Measurements from ENCODE around the gene COL18A1.
"Not testable (repeated sequence)": the region's sequence is repeated elsewhere in the genome, so short reads cannot be mapped to it uniquely, and the experiment has no call there.

Gene COL18A1

DNA sequence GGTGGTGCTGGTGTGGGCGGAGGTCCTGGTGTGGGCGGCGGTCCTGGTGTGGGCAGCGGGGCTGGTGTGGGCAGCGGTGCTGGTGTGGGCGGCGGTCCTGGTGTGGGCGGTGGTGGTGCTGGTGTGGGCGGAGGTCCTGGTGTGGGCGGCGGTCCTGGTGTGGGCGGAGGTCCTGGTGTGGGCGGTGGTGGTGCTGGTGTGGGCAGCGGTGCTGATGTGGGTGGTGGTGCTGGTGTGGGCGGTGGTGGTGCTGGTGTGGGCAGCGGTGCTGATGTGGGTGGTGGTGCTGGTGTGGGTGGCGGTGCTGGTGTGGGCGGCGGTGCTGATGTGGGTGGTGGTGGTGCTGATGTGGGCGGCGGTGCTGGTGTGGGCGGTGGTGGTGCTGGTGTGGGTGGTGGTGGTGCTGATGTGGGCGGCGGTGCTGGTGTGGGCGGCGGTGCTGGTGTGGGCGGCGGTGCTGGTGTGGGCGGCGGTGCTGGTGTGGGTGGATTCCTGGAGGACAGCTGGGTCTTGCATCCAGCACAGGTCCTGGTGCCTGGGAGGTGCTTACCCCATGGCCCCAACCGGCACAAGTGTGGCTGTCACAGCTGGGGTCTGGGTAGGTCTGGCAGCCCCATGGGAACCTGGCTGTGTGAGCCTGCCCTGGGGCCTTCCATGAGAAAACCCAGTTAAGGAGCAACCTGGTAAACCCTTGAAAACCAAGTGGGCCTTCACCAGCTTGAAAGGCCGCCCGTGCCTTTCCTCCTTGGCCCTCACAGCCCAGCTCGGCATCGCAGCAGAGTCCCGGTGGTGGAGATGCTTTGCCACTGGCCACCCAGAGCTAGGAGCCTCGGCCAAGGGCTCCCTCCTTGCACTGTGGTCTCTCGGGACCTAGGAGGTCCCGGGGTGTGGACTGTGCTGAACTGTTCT is 38.0 kb downstream of the COL18A1 start:
- DNase-seq = not testable (repeated sequence)

DNA sequence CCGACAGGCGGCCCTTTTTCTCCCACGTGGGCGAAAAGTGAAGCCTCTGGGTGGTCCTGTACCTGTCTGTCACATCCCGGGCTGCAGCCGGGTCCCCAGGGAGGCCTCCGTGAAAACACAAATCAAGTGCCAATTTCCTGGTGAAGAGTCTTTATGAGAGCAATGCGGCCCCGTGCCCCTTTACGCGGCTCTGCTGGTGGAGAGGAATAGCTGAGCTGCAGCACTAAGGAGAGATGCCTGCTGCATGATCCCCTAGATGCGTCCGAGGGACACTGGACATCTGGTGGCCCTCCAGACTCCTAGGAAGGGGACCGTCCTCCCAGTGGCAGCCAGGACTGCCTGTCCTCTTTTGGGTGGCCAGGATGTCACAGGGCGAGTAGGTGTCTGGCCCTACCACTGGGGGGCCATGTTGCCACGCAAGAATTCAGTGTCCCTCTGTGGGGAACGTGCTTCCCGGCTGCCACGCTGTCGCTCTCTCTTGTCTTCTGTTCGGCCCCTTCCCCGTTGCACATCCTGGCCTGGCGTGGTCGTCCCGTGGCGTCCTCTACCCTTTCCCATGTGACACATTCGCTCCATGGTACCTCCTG is 38.7 kb downstream of the COL18A1 start:
- peak; percentile 22 for DNase-seq

DNA sequence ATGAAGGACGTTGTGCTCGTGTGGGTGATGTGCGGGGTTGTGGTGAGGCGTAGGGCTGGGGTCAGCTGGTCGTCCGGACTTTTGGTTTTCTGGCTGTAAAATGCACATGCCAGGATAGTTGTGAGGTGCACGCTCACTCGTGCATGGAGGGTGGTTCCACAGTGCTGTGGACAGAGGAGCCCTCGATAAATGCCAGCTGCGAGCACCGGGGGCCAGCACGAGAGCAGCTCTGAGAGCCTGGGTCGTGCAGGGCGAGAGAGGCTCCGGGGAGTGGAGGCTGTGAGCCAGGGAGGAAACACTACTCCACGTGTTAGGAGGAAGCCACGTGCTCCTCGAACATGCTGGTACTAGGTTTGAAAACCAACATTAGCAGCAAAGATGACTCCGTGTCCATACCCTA is 39.4 kb downstream of the COL18A1 start:
- DNase-seq = no peak

DNA sequence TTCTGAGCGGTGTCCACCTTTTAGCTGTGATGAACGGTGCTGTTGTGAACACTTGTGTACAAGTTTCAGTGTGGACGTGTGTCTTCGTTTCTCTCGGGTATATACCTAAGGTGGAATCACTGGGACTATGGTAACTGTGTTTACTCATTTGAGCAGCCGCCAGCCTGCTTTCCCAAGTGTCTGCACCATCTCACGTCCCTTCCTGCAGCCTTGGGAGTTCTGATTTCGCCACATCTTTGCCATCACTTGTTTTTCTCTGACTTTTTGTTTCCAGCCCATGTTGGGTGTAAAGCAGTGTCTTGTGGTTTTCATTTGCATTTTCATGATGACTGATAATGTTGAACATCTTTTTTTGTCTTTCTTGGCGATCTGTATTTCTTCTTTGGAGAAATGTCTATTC is 40.4 kb downstream of the COL18A1 start:
- DNase-seq = no peak

DNA sequence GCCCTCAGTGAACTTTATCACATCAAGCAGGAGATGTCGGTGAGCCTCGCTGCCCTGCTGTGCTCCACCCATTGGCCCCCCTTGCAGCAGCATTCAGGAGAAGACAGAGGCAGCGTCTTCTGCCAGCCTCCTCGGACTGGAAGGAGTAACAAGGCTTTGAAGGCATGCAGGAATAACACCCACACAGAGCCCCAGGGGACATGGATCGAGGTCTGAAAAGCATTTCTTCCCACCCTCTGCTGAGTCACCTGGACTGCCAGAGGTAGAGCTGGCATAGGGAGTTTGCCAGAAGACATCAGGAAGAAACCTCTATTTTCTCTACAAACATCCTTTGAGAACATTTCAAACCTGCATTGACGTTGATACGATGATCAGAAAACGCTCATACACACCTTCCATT is 42.9 kb downstream of the COL18A1 start:
- DNase-seq = no peak

DNA sequence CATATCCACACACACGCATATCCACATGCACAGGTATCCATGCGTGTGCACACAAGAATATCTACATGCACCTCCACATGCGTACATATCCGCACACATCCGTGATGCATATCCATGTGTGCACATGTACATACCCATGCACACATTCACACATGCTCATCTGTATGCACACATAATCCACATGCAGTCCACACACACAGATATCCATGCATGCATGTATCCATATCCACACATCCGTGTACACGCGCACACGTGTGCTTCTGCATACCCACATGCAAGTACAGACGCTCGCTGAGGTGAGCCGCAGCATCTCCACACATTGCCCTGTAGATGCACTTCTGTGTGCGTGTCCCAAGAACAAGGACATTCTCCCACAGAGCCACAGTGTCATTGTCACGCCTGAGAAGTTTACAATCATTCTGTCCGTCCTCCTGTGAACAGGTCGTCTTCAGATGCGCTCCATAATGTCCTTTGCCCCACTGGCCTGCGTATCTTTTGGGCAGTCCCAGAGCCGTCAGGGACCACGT is 43.4 kb downstream of the COL18A1 start:
- DNase-seq = no peak

DNA sequence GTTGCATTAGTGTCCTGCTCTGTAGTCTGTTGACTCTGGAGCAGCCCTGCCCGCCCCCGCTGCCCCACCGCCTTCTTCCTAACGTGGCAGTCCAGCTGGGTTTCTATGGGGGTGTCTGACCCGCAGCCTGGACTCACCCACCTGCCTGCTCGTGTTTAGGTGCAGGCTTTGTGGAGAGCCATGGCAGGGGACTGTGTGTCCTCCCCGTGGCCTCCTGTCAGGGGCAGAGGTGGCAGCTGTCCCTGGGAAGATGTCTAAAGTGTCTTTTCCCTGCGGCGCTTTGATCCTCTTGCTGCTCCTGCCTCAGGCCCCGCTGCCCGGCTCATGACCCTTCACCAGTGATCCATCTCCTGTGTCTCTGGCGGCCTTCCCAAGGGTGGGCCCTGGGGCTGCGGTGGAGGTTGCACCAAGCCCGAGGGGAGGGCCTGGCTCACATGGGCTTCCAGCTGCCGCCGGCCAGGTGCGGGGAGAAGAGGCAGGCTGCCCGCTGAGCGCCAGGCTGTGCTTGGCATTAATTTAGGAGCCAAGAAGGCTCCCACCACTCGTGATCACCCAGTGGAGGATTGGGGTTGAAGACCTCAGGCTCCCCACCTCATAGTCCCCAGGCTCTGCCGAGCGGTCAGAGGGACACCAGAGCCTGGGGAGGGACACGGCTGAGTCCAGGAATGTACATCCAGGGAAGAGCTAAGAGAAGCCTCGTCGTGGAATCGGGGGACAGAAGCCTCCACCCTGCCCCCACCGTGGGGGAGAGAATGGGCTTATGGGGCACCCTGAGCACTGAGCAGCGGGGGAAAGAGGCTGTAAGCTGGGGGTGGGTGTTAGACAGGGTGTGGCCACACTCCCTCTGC is 44.1 kb downstream of the COL18A1 start:
- no peak for DNase-seq

DNA sequence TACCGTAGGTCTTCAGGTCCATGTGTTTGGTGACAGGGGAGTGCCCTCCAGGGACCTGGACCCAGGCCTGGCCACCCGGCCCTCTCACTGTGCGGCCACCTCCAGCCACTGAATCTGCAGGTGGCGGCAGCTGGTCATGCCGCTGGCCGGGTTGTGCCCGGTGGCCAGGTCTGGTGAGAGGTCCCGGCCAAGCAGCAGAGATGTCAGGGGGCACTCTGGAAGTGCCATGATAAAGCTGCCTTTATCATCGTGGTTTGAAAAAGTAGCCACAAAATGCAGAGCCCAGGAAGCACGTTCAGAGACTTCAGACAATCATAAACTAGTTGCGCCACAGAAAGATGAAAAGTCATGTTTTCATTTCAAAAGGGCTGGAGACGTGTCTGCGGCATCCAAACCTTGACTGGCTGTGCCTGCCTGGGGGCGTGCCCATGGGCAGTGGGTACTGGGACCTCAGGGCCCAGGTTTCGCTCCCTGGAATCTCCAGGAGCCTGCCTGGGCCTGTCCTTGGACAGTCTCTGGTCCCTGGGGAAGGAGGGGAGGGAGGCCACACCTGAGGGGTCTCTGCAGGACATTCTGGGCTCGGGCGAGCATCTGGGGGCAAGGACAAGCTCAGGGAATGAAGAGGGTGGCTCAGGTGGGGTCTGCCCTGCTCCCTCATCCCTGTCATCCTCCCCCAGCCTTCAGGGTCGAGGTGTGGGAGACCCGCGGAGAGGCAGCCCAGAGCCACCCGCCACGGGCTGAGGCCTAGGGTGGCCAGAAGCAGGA is 44.9 kb downstream of the COL18A1 start:
- DNase-seq = no peak

DNA sequence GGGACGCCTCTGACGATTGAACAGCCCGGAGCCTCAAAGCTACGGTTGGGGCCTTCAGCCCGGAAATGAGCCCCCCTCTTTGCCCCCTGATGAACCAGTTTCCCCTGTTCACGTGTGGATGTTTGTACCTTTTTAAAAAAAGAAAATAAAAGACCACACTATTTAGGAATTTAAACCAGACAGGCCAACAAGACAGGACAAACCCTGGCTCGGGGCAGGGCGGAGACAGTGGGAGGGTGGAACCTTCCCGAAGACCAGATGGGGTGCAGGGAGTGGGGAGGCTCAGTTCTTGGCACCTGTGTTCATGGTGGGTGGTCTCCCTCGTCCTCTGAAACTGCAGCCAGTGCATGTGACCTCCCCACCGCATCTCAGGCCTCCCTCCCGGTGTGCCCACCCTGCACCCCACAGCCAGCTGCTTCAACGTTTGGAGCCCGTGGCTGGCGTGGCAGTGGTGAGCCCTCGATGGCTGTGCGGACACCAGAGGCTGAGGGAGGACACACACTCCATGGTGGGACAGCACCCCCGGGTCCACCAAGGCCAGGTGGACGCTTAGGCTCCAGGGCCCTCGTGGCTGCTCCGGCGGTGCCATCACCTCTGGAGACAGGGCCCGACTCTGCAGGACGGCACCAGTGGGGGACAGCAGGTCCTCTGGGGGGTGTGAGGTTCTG is 45.6 kb downstream of the COL18A1 start:
- DNase-seq = no peak

DNA sequence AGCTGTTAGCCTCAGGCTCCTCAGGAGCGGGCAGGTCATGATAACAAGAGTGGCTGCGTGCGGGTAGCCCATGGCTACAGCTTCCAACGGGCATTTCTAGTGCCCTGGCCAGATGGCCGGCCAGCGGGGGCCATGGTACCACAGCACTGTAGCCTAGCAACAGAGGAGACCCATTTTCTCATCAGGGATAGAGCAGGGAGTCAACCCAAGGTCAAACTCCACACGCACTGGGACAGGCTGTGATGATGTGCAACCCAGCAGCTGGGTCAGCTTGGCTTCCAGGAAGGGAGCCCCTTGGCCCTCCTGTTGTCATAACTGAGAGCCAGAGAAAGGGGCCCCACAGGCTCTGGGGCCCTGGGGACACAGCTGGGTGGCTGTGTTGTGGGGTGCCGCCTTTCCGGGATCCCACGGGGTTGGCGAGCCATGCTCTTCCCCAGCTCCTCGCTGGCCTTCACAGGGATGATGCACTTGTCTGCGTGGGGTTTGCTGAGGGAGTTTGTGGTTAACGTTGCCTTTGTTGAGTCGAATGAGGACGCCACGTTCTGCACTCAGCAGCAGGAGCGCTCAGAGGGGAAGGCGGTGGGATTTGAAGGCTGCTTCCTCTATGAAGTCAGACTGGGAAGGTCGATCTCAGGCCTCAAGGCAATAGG is 46.3 kb downstream of the COL18A1 start:
- no peak for DNase-seq

DNA sequence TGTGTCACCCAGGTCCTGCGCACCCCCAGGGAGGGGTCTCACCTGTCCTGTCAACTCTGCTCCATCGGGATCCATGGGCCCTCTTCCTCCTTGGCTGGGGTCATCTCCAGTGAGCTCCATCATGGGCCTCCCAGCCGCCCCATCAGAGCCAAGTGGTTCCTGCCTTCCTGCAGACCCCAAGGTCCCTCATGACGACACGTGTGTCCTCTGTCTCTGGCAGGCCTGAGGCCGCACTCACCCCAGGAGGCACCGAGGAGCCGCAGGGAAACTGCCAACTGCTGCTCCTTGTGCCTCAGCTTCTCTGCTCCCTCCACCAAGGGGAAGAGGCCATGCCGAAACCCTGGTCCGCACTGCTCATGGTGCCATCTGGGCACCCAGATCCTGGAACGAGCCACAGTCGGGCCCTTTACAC is 46.8 kb downstream of the COL18A1 start:
- DNase-seq = no peak

DNA sequence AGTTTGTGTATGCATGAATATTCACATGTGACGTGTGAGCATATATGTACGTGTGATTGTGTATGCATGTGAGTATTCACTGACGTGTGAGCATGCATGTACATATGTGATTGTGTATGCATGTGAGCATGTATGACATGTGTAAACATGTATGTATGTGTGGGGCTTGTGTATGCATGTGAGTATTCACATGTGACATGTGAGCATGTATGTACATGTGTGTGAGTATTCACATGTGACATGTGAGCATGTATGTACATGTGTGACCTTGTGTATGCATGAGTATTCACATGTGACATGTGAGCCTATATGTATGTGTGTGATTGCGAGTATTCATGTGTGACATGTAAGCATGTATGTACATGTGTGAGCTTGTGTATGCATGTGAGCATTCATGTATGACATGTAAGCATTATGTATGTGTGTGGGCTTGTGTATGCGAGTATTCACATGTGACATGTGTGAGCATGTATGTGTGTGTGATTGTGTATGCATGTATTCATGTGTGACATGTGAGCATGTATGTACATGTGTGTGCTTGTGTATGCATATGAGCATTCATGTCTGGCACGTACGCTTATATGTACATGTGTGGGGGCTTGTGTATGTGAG is 47.8 kb downstream of the COL18A1 start:
- no peak for DNase-seq

DNA sequence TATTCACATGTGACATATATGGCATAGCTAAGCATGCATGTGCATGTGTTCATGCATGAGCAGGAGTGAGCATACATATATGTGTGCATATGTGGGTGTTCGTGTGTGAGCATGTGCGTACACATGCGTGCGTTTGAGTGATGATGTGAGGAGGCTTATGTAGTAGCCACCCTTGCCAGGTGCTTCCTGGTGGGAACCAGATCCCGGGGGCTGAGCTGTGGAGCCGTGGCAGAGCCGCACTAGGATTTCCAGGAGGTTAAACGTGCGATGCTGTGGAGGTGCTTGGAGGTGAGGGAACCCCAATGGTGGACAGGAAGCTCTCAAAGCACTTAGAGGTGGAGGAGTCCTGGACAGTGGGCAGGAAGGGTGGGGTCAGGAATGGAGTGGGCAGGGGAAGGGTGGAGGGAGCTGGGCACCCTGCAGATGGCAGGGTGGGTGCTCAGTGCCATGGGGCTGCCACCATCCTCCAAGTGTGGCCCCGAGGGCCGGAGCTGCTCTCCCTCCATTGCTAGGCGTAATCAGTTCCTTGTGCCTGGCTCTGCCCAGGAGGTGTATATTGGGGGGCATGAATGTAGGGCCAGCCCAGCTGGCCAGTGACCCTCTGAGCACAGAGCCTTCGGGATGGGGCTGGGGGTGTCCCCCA is 48.5 kb downstream of the COL18A1 start:
- no peak for DNase-seq

DNA sequence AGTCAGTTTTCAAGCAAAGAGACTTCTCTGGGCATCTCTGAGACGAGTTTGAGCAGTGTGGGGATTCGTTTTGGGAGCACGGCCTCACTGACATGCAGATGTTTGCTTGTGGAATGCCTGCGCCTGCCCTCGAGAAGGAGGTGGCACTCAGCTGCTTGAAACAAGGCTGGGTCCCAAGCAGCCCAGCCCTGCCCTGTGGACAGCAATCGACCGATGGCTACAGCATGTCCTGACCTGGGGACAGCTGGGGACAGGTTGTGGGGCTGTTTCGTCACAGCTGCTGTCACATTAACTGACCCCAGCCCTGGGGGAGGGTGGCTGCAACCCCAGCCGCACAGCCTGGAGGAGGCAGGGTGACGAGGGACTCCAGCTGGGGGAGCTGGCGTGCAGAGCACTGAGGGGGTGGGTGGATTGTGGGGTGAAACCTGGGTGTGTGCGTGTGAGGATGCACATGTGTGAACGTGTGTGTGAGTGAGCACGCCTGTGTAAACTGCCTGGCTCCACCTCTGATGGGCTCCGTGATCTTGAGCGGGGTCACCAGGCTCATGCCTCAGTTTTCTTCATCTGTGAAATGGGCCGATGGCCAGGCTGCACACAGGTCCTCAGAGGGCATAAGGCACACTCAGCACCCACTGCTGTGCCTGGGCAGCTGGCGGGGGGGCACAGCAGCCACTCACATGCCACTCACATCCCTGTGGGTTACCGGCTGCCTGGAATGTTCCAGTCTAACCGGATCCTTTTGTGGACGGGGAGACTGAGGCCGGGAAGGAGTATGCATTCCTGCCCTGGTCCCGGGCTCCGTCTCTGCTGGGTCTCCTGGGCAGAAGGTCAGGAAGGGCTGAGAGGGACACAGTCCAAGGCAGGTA is 49.3 kb downstream of the COL18A1 start:
- DNase-seq = no peak

DNA sequence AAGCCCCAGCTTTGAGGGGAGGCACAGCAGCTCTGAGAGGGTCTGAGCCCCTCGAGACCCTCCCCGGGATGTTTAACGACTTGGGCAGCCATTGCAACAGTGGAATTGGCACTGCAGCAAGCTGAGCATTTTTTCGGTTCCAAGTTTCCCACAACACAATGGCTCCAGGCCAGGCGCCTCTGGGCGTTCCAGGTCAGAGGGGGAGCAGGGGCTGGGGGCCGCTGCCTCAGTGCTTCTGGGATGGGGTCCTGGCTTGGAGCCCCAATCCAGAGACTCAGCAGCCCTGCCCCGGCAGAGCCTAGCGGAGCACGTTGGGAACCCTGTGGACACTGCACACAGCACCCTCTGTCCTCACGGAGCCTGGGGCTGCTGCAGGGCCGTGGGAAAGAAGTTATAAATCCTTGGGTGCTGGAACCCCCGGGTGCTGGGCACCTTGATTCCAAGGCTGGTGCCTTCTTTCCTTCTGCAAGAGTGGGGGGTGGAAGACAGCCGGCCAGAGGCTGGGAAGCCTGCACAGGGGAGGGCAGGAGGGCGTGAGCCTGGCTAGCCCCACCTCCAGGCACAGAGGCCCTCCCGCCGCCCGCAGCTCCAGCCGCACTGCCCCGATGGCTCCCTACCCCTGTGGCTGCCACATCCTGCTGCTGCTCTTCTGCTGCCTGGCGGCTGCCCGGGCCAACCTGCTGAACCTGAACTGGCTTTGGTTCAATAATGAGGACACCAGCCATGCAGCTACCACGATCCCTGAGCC is 50.1 kb downstream of the COL18A1 start:
- no peak for DNase-seq

DNA sequence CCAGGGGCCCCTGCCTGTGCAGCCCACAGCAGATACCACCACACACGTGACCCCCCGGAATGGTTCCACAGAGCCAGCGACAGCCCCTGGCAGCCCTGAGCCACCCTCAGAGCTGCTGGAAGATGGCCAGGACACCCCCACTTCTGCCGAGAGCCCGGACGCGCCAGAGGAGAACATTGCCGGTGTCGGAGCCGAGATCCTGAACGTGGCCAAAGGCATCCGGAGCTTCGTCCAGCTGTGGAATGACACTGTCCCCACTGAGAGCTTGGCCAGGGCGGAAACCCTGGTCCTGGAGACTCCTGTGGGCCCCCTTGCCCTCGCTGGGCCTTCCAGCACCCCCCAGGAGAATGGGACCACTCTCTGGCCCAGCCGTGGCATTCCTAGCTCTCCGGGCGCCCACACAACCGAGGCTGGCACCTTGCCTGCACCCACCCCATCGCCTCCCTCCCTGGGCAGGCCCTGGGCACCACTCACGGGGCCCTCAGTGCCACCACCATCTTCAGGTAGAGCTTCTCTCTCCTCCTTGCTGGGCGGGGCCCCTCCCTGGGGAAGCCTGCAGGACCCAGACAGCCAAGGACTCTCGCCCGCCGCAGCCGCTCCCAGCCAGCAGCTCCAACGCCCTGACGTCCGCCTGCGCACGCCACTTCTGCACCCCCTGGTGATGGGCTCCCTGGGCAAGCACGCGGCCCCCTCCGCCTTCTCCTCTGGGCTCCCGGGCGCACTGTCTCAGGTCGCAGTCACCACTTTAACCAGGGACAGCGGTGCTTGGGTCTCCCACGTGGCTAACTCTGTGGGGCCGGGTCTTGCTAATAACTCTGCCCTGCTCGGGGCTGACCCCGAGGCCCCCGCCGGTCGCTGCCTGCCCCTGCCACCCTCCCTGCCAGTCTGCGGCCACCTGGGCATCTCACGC is 51.0 kb downstream of the COL18A1 start:
- no peak for DNase-seq

DNA sequence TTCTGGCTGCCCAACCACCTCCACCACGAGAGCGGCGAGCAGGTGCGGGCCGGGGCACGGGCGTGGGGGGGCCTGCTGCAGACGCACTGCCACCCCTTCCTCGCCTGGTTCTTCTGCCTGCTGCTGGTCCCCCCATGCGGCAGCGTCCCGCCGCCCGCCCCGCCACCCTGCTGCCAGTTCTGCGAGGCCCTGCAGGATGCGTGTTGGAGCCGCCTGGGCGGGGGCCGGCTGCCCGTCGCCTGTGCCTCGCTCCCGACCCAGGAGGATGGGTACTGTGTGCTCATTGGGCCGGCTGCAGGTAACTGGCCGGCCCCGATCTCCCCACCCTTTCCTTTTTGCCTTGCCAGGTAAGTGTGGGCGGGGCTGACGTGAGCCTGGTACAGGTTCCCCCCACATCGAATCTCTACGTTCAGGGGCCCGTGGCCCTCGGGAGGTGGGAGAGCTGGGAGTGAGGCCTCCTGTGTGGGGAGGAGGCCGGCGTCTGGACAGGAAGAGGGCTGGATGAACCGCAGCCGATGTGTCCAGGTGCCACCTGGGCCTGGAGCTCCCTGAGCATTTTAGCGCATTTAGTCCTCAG is 51.7 kb downstream of the COL18A1 start:
- DNase-seq = no peak
